SH-SY5Y (cell line): Measurements from ENCODE around the gene OLFML3.

Source experiments
- GATA2 ChIP-seq: IDR thresholded peaks from 2 replicates; pipeline ENCODE4 v1.6.1; 2011; ENCODE audit warnings: mild to moderate bottlenecking, low read depth, low read length
- GATA3 ChIP-seq: IDR thresholded peaks from 2 replicates; pipeline ENCODE4 v1.6.1; 2011; ENCODE audit warnings: low read depth, mild to moderate bottlenecking, low read length, moderate library complexity

The OLFML3 gene

GRCh38 chr1:113978863-113979702 is at the start of gene OLFML3:
Gene OLFML3, plus strand, starts transcription at chr1:113979474. Its CDS starts 43 bp downstream, at chr1:113979517.
- TF ChIP-seq GATA3 = no peak
- TF ChIP-seq GATA2 = no peak

GRCh38 chr1:113929750-113930498 is 49.4 kb upstream of the OLFML3 start:
- TF ChIP-seq GATA2 = no peak
- no peak for TF ChIP-seq GATA3

DNA sequence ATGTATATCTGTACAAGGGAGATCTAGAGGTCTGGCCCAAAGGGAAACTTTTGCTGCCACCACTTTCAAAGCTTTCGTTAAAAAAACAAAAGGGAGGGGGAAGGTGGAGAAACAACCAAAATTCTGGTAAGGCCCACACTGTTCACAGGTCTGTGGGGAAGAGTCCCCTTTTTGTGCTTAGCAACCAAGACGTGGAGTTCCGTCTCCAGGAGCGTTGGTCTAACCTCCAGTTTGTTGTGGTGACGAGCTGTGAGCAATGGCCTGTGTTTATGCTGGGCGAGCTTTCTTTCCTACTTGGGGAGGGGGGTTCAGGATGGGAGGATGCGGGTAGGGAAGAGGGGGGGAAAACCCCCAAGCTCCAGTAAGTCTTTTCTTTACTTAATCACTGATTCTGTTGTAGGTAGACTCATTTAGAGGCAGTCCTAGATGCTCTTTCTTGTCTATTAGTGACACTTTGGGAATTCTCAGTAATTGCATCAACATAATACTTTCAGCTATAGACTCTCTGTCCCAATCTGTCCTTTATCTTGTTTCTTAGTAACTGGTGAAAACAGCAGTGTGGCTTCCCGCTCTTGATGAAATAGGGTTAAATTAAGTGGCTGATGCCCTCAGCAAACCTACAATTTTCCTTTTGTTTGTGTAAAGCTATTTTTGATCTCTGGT is 48.6 kb upstream of the OLFML3 start:
- no peak for TF ChIP-seq GATA3
- TF ChIP-seq GATA2 = no peak

DNA sequence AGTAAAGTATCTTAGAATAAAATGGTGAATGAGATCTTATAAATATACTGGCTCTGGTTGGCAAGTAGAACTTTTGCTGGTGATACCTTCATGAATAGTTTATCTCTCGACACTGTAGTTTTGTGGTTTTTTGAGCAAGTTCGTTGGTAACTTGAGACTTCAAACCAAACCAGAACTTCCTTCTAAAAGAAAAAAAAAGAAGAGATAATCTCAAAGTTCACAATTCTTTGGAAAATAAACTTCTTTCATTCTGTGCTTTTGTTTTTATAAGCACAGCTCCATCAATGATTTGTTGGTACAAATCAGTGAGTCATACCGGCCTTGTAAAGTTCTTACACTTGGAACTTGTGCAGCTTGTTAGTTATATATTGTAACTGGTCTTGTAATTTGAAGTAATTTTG is 47.8 kb upstream of the OLFML3 start:
- TF ChIP-seq GATA3 (no peak), GATA2 (no peak)

DNA sequence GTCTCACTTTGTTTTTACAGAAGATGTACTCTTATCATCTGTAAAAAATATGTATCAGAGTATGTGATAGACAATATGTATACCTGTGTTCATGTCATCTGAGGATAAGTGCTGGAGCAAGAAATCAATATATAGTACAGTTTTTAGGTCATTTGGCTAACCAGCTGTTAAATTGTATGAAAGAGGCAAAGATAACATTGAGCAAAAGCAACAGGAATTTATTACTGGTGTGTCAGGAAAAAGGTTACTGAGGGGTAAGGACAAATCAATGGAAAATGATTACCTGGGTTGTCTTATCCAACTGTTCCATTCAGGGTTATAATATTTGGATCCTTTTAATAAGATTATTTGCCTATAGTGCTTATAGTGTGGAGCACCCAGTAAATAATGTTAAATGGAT is 45.3 kb upstream of the OLFML3 start:
- TF ChIP-seq GATA2 = no peak
- TF ChIP-seq GATA3 = no peak

DNA sequence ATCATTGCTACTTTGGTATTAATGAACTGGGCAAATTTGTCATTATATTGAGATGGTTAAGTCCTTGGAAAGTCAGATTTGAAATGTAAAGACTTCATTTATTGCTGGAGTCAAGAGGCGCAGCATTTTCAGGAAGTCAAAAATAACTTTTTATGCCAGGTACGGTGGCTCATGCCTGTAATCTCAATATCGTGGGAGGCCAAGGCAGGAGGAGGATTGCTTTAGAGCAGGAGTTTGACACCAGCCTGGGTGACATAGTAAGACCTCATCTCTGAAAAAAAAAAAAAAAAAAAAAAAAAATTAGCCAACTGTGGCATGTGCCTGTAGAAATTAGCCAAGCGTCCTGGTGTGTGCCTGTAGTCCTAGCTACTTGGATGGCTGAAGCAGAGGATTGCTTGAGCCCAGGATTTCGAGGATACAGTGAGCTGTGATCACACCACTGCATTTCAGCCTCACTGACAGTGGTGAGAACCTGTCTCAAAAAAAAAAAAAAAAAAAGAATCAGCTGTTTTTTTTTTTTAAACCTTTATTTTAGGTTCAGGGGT is 44.7 kb upstream of the OLFML3 start:
- TF ChIP-seq GATA2 = no peak
- TF ChIP-seq GATA3 = no peak

- TF ChIP-seq GATA2 = no peak
- no peak for TF ChIP-seq GATA3
Measured at GRCh38 chr1:113935176-113935575, 44.1 kb upstream of the OLFML3 start.

- TF ChIP-seq GATA3 = no peak
- no peak for TF ChIP-seq GATA2
Measured at GRCh38 chr1:113935970-113936369, 43.3 kb upstream of the OLFML3 start.

- TF ChIP-seq GATA2 (no peak), GATA3 (no peak)
Measured at GRCh38 chr1:113937146-113937545, 42.1 kb upstream of the OLFML3 start.

DNA sequence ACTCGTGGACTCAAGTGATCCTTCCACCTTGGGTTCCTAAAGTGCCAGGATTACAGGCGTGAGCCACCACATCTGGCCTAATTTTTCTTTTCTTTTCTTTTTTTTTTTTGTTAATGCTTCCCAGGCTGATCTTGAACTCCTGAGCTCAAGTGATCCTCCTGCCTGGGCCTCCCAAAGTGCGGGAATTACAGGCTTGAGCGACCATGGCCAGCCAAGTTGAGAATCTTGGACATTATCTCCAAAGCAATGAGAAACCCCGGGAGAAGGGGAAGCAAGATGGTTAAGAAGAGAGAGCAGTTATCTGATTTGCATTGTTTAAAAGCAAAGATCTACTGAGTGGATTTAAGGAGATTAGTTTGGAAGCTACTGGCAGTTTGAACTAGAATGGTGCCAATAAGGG is 41.1 kb upstream of the OLFML3 start:
- TF ChIP-seq GATA2 (no peak), GATA3 (no peak)

DNA sequence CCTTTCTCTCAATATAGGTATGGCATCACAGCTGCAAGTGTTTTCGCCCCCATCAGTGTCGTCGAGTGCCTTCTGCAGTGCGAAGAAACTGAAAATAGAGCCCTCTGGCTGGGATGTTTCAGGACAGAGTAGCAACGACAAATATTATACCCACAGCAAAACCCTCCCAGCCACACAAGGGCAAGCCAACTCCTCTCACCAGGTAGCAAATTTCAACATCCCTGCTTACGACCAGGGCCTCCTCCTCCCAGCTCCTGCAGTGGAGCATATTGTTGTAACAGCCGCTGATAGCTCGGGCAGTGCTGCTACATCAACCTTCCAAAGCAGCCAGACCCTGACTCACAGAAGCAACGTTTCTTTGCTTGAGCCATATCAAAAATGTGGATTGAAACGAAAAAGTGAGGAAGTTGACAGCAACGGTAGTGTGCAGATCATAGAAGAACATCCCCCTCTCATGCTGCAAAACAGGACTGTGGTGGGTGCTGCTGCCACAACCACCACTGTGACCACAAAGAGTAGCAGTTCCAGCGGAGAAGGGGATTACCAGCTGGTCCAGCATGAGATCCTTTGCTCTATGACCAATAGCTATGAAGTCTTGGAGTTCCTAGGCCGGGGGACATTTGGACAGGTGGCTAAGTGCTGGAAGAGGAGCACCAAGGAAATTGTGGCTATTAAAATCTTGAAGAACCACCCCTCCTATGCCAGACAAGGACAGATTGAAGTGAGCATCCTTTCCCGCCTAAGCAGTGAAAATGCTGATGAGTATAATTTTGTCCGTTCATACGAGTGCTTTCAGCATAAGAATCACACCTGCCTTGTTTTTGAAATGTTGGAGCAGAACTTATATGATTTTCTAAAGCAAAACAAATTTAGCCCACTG is 38.7 kb upstream of the OLFML3 start:
- TF ChIP-seq GATA3 (no peak), GATA2 (no peak)

- TF ChIP-seq GATA2 (no peak), GATA3 (no peak)
Measured at GRCh38 chr1:113941245-113941559, 38.1 kb upstream of the OLFML3 start.

- TF ChIP-seq GATA2 (no peak), GATA3 (no peak)
Measured at GRCh38 chr1:113942527-113942926, 36.7 kb upstream of the OLFML3 start.

DNA sequence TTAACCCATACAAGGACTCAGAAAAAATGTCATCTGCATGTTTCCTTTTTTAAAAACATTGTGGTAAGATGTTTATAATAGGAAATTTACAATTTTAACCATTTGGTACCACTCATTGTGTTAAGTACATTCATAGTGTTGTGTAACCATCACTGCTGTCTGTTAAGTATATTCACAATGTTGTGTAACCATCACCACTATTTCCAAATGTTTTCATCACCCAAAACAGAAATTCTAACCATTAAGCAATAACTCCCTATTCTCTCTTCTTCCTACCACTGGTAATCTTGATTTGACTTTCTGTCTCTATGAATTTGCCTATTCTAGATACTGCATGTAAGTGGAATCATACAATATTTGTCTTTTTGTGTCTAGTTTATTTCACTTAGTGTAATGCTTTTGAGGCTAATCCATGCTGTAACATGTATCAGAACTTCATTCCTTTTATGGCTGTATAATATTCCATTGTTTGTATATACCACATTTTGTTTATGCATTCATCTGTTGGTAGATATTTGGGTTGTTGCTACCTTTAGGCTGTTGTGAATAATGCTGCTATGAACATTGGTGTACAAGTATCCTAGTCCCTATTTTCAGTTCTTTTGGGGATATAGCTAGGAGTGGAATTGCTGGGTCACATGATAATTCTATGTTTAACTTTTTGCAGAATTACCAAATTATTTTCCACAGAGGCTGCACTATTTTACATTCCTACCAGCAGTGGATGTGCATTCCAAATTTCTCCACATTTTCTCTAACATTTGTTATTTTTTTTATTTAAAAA is 36.1 kb upstream of the OLFML3 start:
- TF ChIP-seq GATA3 (no peak), GATA2 (no peak)
